H9 (cell line): ENCODE data around the gene C2CD2. TPM values are rescaled to one million over a fixed set of nuclear protein-coding genes. Genes with fewer than 3 reads are reported as not detected.

Source experiments
- DNase-seq: peaks from one replicate; pipeline ENCODE4 v3.0.0-alpha.2; 2017
- H2AFZ ChIP-seq: one replicate; pipeline ENCODE4 v1.6.1; 2013; ENCODE audit warnings: mild to moderate bottlenecking, low read length, control low read depth, moderate library complexity
- H2AK5ac ChIP-seq: 2 replicates; pipeline ENCODE4 v1.6.1; 2013; ENCODE audit warnings: low read length, control low read depth, mixed read lengths; ENCODE audit not compliant: insufficient read length
- H2BK120ac ChIP-seq: one replicate; pipeline ENCODE4 v1.6.1; 2013; ENCODE audit warnings: low read depth, mild to moderate bottlenecking, low read length, control low read depth, inconsistent platforms; ENCODE audit not compliant: poor library complexity, severe bottlenecking
- H2BK12ac ChIP-seq: 2 replicates; pipeline ENCODE4 v1.6.1; 2013; ENCODE audit warnings: low read length, control low read depth, mixed read lengths, low read depth; ENCODE audit not compliant: insufficient read length
- H2BK15ac ChIP-seq: 2 replicates; pipeline ENCODE4 v1.6.1; 2013; ENCODE audit warnings: low read depth, low read length, control low read depth
- H2BK20ac ChIP-seq: one replicate; pipeline ENCODE4 v1.6.1; 2013; ENCODE audit warnings: low read depth, mild to moderate bottlenecking, low read length, control low read depth, inconsistent platforms; ENCODE audit not compliant: poor library complexity, severe bottlenecking
- H2BK5ac ChIP-seq: 2 replicates; pipeline ENCODE4 v1.6.1; 2013; ENCODE audit warnings: low read length, control low read depth, mixed read lengths; ENCODE audit not compliant: insufficient read length
- H3K14ac ChIP-seq: 2 replicates; pipeline ENCODE4 v1.6.1; 2013; ENCODE audit warnings: low read length, control low read depth; ENCODE audit not compliant: insufficient read depth
- H3K18ac ChIP-seq: 2 replicates; pipeline ENCODE4 v1.6.1; 2013; ENCODE audit warnings: low read depth, mild to moderate bottlenecking, mixed read lengths, low read length, control low read depth; ENCODE audit not compliant: insufficient read length
- H3K23ac ChIP-seq: 2 replicates; pipeline ENCODE4 v1.6.1; 2013; ENCODE audit warnings: low read length, control low read depth, mixed read lengths, low read depth; ENCODE audit not compliant: insufficient read length
- H3K23me2 ChIP-seq: 2 replicates; pipeline ENCODE4 v1.6.1; 2013; ENCODE audit warnings: low read depth, mild to moderate bottlenecking, mixed read lengths, low read length, control low read depth; ENCODE audit not compliant: insufficient read length, poor library complexity, severe bottlenecking
- H3K27ac ChIP-seq: 2 replicates; pipeline ENCODE4 v1.5.1; 2013; ENCODE audit warnings: low read length, control low read depth, mixed read lengths, low read depth; ENCODE audit not compliant: insufficient read length
- H3K27me3 ChIP-seq: 2 replicates; pipeline ENCODE4 v1.6.1; 2013; ENCODE audit warnings: low read length, control low read depth, inconsistent platforms; ENCODE audit not compliant: insufficient read depth
- H3K4ac ChIP-seq: 2 replicates; pipeline ENCODE4 v1.6.1; 2013; ENCODE audit warnings: low read depth, mild to moderate bottlenecking, control low read depth, inconsistent platforms, low read length, moderate library complexity
- H3K4me1 ChIP-seq: 2 replicates; pipeline ENCODE4 v1.6.1; 2013; ENCODE audit warnings: low read length, control low read depth, inconsistent platforms; ENCODE audit not compliant: insufficient read depth
- H3K4me2 ChIP-seq: 2 replicates; pipeline ENCODE4 v1.6.1; 2013; ENCODE audit warnings: low read length, control low read depth, mixed read lengths; ENCODE audit not compliant: insufficient read length, insufficient read depth
- H3K56ac ChIP-seq: 2 replicates; pipeline ENCODE4 v1.6.1; 2013; ENCODE audit warnings: low read depth, mild to moderate bottlenecking, mixed read lengths, low read length, control low read depth; ENCODE audit not compliant: insufficient read length
- H3K79me1 ChIP-seq: 2 replicates; pipeline ENCODE4 v1.6.1; 2013; ENCODE audit warnings: low read depth, mild to moderate bottlenecking, moderate library complexity, low read length, control low read depth, inconsistent platforms; ENCODE audit not compliant: insufficient read depth, poor library complexity, severe bottlenecking
- H3K79me2 ChIP-seq: 2 replicates; pipeline ENCODE4 v1.6.1; 2013; ENCODE audit warnings: low read length, control low read depth, inconsistent platforms; ENCODE audit not compliant: insufficient read depth
- H3K9ac ChIP-seq: 2 replicates; pipeline ENCODE4 v1.6.1; 2013; ENCODE audit warnings: low read length, control low read depth, mixed read lengths; ENCODE audit not compliant: insufficient read length; ENCODE audit errors: extremely low read depth
- H3K9me3 ChIP-seq: one replicate; pipeline ENCODE4 v1.6.1; 2013; ENCODE audit warnings: low read depth, low read length, inconsistent platforms; ENCODE audit not compliant: control insufficient read depth
- H3T11ph ChIP-seq: one replicate; pipeline ENCODE4 v1.6.1; 2013; ENCODE audit warnings: mild to moderate bottlenecking, low read length, control low read depth, inconsistent platforms
- H4K20me1 ChIP-seq: one replicate; pipeline ENCODE4 v1.6.1; 2013; ENCODE audit not compliant: control insufficient read depth, insufficient read length, insufficient read depth
- H4K5ac ChIP-seq: 2 replicates; pipeline ENCODE4 v1.6.1; 2013; ENCODE audit warnings: low read depth, mild to moderate bottlenecking, mixed read lengths, low read length, control low read depth; ENCODE audit not compliant: insufficient read length
- H4K8ac ChIP-seq: replicated peaks from 2 replicates; pipeline ENCODE4 v1.6.1; 2013; ENCODE audit warnings: low read length, control low read depth, mixed read lengths, low read depth; ENCODE audit not compliant: insufficient read length
- H4K91ac ChIP-seq: 2 replicates; pipeline ENCODE4 v1.6.1; 2013; ENCODE audit warnings: low read depth, mild to moderate bottlenecking, moderate library complexity, mixed read lengths, low read length, control low read depth; ENCODE audit not compliant: insufficient read length
- H3K27ac Mint-ChIP-seq, 3 experiments: 2 replicates in 2 of 3; 3 replicates in 1 of 3; pipeline ENCODE4 v1.8.0; 2020 to 2021; ENCODE audit warnings: mixed read lengths in 3 of 3, mild to moderate bottlenecking in 1 of 3, moderate library complexity in 1 of 3
- H3K27me3 Mint-ChIP-seq: 2 replicates; pipeline ENCODE4 v1.8.0; 2021; ENCODE audit warnings: low read depth, mild to moderate bottlenecking, moderate library complexity, mixed read lengths
- H3K36me3 Mint-ChIP-seq, 3 experiments: 2 replicates in 2 of 3; 3 replicates in 1 of 3; pipeline ENCODE4 v1.8.0; 2020 to 2021; ENCODE audit warnings: low read depth in 3 of 3, mixed read lengths in 3 of 3; ENCODE audit not compliant: insufficient read depth in 1 of 3
- H3K4me1 Mint-ChIP-seq, 2 experiments: 2 replicates each; pipeline ENCODE4 v1.8.0; 2020; ENCODE audit warnings: mixed read lengths in 2 of 2
- H3K4me3 Mint-ChIP-seq, 2 experiments: 2 replicates in 1 of 2; 3 replicates in 1 of 2; pipeline ENCODE4 v1.8.0; 2020 to 2021; ENCODE audit warnings: mild to moderate bottlenecking in 2 of 2, mixed read lengths in 2 of 2, moderate library complexity in 1 of 2
- H3K9me3 Mint-ChIP-seq, 2 experiments: 2 replicates in 1 of 2; 3 replicates in 1 of 2; pipeline ENCODE4 v1.8.0; 2020; ENCODE audit warnings: mild to moderate bottlenecking in 2 of 2, mixed read lengths in 2 of 2, moderate library complexity in 1 of 2
- CTCF ChIP-seq: fragments of 200-600 bp; sonication (generic); conservative IDR thresholded peaks from 3 replicates; pipeline ENCODE4 v1.8.0; 2021; ENCODE audit warnings: antibody characterized with exemption, mild to moderate bottlenecking
- WGBS: extraction: QIAGEN DNeasy Blood & Tissue Kit; methylation state at CpG from one replicate; pipeline ENCODE4 v1.1.7; 2013; ENCODE audit warnings: missing lambda C conversion rate, low lambda C conversion rate, mixed read lengths; ENCODE audit not compliant: insufficient read length; ENCODE audit errors: extremely low coverage; 5-methylcytosine and 5-hydroxymethylcytosine counted together
- total RNA-seq: library from RNA; stranded (reverse); gene quantifications from 2 replicates; pipeline ENCODE4 v1.2.1, GENCODE V29; 2021

Gene C2CD2
- total RNA-seq, 1 experiment from 2014 or later, result 14.6 TPM

GRCh38 chr21:41926807-41927171, 27.0 kb downstream of the C2CD2 start:
- no peak overlapping the region for H3T11ph ChIP-seq
- H4K20me1 ChIP-seq, result no peaks in the 10 kb centered on the region
- H2AK5ac ChIP-seq, result no peak overlapping the region
- H3K27me3 ChIP-seq, result no peaks in the 10 kb centered on the region
- H3K23me2 ChIP-seq, result no peaks in the 10 kb centered on the region
- peaks cover 36 to 52% of the 10 kb centered on the region in 2 experiments for H3K4me1 Mint-ChIP-seq
- no peak overlapping the region for H2AFZ ChIP-seq
- H2BK5ac ChIP-seq, result no peak overlapping the region
- H3K4me1 ChIP-seq, result peaks cover 4% of the 10 kb centered on the region
- H3K56ac ChIP-seq, result no peak overlapping the region
- no peaks in the 10 kb centered on the region for H3K9me3 ChIP-seq
- TF ChIP-seq CTCF, result no peak
- H3K27ac Mint-ChIP-seq, result peak overlapping the region; percentile 91 to 96 (median 92); a peak in 5 of 7 replicates
- no peak overlapping the region for H2BK12ac ChIP-seq
- no peak overlapping the region for H3K4me2 ChIP-seq
- H2BK15ac ChIP-seq, result no peak overlapping the region
- no peak overlapping the region for H4K8ac ChIP-seq
- no peak overlapping the region for H2BK120ac ChIP-seq
- no peak overlapping the region for H3K4me3 Mint-ChIP-seq
- no CpG with 5 or more reads among the region's 3 CpGs for WGBS
- no peak overlapping the region for H3K14ac ChIP-seq
- no peak overlapping the region for H2BK20ac ChIP-seq
- H3K23ac ChIP-seq, result no peak overlapping the region
- no peaks in the 10 kb centered on the region for H3K79me1 ChIP-seq
- H4K91ac ChIP-seq, result no peak overlapping the region
- H3K36me3 Mint-ChIP-seq, result no peaks in the 10 kb centered on the region
- DNase-seq, result no peak
- H3K79me2 ChIP-seq, result no peaks in the 10 kb centered on the region
- no peak overlapping the region for H3K9ac ChIP-seq
- H3K4ac ChIP-seq, result no peak overlapping the region
- no peak overlapping the region for H3K18ac ChIP-seq
- no peak overlapping the region for H3K27ac ChIP-seq
- no peaks in the 10 kb centered on the region for H3K9me3 Mint-ChIP-seq
- no peak overlapping the region for H4K5ac ChIP-seq
- no peaks in the 10 kb centered on the region for H3K27me3 Mint-ChIP-seq
